ENCODE measurements around the gene ST6GALNAC4.

DNA sequence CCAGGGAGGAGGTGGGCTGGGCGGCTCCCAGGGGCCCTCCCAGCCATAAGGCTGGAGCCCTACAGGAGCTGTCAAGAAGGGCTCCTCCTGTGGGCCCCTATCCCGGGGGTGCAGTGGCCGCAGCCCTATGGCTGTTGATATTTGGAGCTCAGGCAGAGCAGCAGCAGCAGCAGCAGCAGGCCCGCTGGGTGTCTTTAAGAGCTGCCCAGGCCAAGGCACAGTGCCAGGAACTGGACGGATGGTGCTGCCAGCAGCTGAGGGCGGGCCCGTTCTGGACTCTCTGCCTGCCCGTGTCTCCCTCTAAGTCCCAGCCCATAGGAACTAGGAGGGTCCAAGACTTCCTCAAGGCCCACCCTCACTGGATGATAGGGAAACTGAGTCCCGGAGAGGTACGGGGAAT is 43.0 kb downstream of the ST6GALNAC4 start:
- TF ChIP-seq POLR2A (IDR thresholded peaks at IDR 0.05) (no peak), CTCF (IDR thresholded peaks at IDR 0.05) (no peak), EP300 (IDR thresholded peaks at IDR 0.05; ENCODE audit: low read depth) (no peak)

All from transverse colon (tissue), 3 donors.